Urinary bladder (tissue), 4 donors: Measurements from ENCODE around the gene RSAD2. TPM values are rescaled to one million over a fixed set of nuclear protein-coding genes. Genes with fewer than 3 reads are reported as not detected.

Experiments used
- DNase-seq: peaks from one replicate; pipeline ENCODE4 v3.0.0-alpha.2; 2015; ENCODE audit errors: extremely low spot score
- H3K27ac ChIP-seq: one replicate; pipeline ENCODE4 v1.5.1; 2013; ENCODE audit warnings: low read depth, mild to moderate bottlenecking, moderate library complexity
- H3K36me3 ChIP-seq: one replicate; pipeline ENCODE4 v1.6.1; 2013; ENCODE audit warnings: mild to moderate bottlenecking, moderate library complexity; ENCODE audit not compliant: insufficient read depth
- H3K4me1 ChIP-seq: one replicate; pipeline ENCODE4 v1.6.1; 2013; ENCODE audit warnings: mild to moderate bottlenecking, moderate library complexity; ENCODE audit not compliant: insufficient read depth
- H3K4me3 ChIP-seq: one replicate; pipeline ENCODE4 v1.5.1; 2013; ENCODE audit warnings: low read depth, low read length
- WGBS: extraction: QIAGEN DNeasy Blood & Tissue Kit; methylation state at CpG from one replicate; pipeline ENCODE4 v1.1.7; 2013; 5-methylcytosine and 5-hydroxymethylcytosine counted together
- polyA plus RNA-seq: library from polyadenylated mRNA; stranded (reverse); fragments of 200-250 nt; gene quantifications from one replicate; pipeline ENCODE4 v1.2.3, GENCODE V29; 2013
- total RNA-seq: library from RNA; depleted of rRNA; stranded (reverse); fragments of >200 nt; gene quantifications from one replicate; pipeline ENCODE4 v1.2.3, GENCODE V29; 2014
- donor health status: healthy with polysubstance abuse.
- donor health status: healthy.

Gene RSAD2
- total and polyA plus RNA-seq, 2 donors, result 2.8 to 11.1 TPM

DNA sequence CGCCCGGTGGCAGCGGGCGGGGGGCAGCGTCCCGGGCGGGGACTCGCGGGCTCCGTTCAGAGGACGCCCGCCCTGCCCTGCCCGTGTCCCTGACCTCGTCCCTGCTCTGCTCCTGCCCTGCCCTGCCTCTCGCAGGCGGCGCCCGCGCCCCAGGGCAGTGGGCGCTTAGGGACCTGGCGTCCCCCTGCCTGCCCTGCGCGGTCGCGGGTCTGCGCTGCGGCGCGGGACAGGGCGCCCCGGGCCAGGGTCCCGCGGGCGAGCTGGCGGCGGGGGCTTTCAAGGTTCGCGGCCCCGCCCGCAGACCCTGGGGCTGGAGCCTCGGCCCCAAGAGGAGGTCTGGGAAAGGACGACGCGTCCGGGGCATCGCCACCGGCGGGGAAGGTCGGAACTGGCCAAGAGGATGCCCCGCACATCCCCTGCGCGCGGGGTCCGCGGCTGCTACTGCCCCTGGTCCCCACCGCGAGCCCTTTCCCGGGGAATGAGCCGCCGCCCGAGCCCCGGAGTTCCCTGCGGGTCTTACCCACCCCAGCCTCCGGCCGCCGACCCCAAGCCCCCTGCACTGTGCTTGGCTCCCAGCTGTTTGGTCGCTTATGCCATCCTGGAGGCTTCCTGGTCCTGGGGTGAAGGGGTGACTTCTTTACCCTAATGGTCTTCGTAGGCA is 40.3 kb downstream of the RSAD2 start:
- H3K36me3 ChIP-seq, result no peaks in the 10 kb centered on the region
- peaks cover 2% of the 10 kb centered on the region for H3K4me1 ChIP-seq
- under 1% methylated on average over 59 of the region's 68 CpGs for WGBS
- no peak overlapping the region for H3K27ac ChIP-seq
- peak overlapping the region; percentile 90 for H3K4me3 ChIP-seq
- no peak for DNase-seq

DNA sequence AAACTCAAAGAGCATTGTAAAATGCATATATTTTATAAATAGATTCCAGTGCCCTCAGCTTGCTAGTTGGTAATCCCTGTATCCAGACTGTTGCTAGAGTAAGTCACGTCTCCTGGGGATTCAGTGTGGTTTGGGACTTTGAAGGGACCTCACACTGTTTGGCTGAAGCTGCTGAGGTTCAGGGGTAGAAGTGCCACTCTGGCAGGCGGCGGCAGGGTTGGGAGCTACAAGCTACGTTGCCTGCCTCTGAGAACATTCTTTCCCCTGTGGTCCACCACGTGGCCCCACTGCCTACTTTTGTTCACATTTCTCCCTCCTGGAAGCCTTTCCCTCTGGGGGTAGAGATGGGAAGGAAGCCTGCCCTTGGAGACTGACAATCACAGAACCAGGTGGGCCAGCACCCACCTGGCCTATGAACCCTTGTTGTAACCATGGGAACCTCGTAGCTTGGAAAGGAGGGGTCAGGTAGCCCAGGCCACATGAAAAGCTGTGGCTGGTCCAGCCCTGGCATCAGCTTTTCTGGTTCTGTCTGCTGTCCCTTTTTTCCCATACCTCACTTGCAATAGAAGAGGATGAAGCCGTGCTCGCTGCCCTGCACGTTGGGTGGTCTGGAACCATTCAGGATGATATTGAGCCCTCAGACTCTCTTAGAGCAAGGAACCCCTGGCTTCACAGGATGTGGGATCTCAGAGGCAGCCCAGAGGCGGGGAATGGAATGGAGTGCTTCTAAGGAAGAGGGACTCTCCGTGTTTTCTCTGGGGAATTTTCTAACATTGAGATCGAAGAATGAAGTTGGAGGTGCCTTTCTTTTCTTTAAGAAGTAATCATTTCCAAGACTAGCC is 42.5 kb downstream of the RSAD2 start:
- H3K4me1 ChIP-seq, result peaks cover 2% of the 10 kb centered on the region
- no peak overlapping the region for H3K27ac ChIP-seq
- no peaks in the 10 kb centered on the region for H3K36me3 ChIP-seq
- H3K4me3 ChIP-seq, result no peak overlapping the region
- DNase-seq, result no peak
- 80% methylated on average over 12 of the region's 12 CpGs for WGBS

DNA sequence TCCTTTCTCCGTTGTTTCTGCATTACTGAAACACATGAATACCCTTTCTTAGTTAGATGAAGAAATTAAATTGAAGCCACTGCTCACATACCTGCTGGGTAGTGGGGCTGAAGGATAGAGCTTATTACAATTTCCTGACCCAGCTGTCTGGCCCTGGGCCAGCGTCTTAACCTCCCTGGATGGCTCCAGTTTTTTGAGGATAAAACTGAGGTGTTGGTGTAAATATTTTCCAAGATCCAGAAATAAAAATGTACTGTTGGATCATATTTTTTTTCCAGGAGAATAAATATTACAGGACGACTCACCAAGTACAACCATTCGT is 43.1 kb downstream of the RSAD2 start:
- no peak overlapping the region for H3K27ac ChIP-seq
- no peak for DNase-seq
- peaks cover 2% of the 10 kb centered on the region for H3K4me1 ChIP-seq
- WGBS, result 70% methylated on average over 4 of the region's 4 CpGs
- no peaks in the 10 kb centered on the region for H3K36me3 ChIP-seq
- no peak overlapping the region for H3K4me3 ChIP-seq

DNA sequence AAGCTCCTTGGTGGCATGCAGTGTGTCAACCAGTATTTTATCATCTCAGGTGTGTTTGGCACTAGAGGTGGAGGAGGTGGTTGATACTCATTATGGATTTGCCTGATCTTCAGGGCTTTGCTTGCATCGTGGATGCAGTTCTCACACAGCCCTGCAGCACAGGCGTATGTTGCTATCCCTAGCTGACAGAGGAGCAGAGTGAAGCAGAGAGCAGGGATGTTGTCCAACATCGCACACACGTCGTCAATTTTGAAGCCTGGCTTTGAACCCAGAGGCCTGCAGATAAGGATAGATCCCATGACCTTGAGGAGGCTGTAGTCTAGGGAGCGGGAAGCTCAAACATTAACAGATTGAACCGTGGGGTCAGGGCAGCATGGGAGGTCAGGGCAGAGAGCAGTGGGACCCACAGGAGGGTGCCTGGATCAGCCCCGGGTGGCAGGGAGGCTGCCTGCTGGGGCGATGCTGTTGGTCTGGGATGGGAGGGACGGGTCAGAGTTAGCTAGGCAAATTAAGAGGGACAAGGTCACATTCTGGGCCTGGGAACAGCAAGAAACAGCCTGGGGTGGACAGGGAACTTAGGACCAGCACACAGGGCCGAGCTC is 43.8 kb downstream of the RSAD2 start:
- WGBS, result 74% methylated on average over 11 of the region's 11 CpGs
- peaks cover 2% of the 10 kb centered on the region for H3K4me1 ChIP-seq
- H3K27ac ChIP-seq, result no peak overlapping the region
- H3K4me3 ChIP-seq, result no peak overlapping the region
- no peak for DNase-seq
- H3K36me3 ChIP-seq, result no peaks in the 10 kb centered on the region

- no peak overlapping the region for H3K27ac ChIP-seq
- H3K4me1 ChIP-seq, result peaks cover 2% of the 10 kb centered on the region
- WGBS, result 87% methylated on average over 8 of the region's 8 CpGs
Observed at GRCh38 chr2:6922201-6922656, 44.7 kb downstream of the RSAD2 start.

DNA sequence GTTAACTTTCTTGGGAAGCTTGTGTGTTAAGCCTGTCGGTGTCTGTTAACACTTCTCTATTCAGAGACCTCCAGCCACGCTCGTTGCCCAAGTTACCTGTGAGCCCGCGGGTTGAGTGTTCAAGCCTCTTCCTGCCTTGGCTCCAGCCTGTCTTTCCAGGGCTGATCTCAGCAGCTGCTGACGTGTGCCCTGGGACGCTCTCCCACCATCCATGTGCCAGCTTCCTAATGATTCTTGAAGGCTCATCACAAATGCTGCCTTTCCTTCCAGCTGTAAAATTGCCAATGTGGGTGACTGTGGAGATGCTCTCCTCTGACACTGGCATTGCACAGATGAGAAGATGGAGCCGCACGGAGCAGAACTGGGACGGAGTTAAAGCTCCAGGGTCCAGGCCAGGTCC is 45.7 kb downstream of the RSAD2 start:
- WGBS, result 87% methylated on average over 10 of the region's 10 CpGs
- DNase-seq, result no peak
- H3K27ac ChIP-seq, result no peak overlapping the region
- H3K4me3 ChIP-seq, result no peak overlapping the region
- H3K4me1 ChIP-seq, result no peaks in the 10 kb centered on the region
- H3K36me3 ChIP-seq, result no peaks in the 10 kb centered on the region

More at GRCh38 chr2:6922201-6922656, 44.7 kb downstream of the RSAD2 start:
- DNase-seq, result no peak
- H3K36me3 ChIP-seq, result no peaks in the 10 kb centered on the region
- H3K4me3 ChIP-seq, result no peak overlapping the region

GRCh38 chr2:6924101-6924923 is 46.7 kb downstream of the RSAD2 start:
- no peaks in the 10 kb centered on the region for H3K4me1 ChIP-seq
- WGBS, result 95% methylated on average over 19 of the region's 19 CpGs
- H3K4me3 ChIP-seq, result no peak overlapping the region
- DNase-seq, result no peak
- H3K36me3 ChIP-seq, result no peaks in the 10 kb centered on the region
- no peak overlapping the region for H3K27ac ChIP-seq

DNA sequence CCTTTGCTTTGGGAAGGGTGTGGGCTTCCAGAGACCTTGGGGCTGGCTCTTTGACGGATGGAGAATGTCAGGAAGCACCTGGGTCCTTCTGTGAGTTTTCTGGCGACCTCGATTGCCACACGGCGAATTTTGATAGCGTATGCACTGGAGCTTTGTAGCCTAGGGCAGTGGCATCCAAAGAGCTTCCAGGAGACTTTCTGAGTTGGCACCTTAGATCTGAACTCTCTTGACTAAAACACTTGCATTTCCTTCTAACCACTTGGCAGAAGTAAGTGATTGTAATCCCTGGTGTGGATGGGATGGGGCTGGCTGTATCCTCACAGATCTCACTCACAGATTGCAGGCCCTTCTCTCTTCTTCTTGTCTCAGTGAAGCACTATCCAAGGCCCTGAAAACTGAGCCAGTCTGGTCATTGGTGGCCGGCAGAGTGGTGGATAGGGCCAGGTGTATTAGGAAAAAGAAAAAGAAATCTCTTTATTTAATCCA is 47.4 kb downstream of the RSAD2 start:
- no peaks in the 10 kb centered on the region for H3K4me1 ChIP-seq
- DNase-seq, result no peak
- 82% methylated on average over 7 of the region's 7 CpGs for WGBS
- no peaks in the 10 kb centered on the region for H3K36me3 ChIP-seq
- no peak overlapping the region for H3K27ac ChIP-seq
- no peak overlapping the region for H3K4me3 ChIP-seq

DNA sequence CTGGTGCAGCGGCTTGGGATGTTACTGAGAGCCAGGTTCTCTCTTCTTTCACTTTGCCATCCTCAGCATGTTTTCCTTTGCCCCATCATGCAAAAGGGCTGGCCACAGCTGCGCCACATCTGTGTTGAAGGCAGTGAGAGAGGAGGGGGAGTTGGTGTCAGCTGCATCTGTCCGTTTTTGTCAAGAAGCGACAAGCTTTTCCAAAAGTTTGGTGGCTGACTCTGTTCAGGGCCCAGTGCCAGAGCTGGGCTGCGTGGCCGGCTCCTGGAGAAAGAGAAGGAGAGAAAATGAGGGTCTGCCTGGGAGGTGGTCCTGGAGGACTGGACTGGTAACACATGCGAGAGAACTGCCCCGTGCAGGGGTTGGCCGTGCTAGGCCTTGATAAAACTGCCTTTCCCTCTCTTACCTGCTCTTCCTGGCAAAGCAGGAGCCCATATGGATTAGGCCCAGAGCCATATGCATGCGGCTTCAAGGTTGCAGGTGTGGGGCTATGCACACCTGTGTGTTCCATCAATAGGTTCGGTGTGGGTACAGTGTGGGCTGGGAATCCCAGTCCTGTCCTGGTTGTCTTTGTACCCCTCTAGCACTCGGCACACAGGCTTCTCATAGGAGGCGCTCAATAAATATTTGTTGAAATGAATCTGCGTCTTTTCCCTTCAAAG is 48.6 kb downstream of the RSAD2 start:
- H3K36me3 ChIP-seq, result no peaks in the 10 kb centered on the region
- H3K4me1 ChIP-seq, result no peaks in the 10 kb centered on the region
- H3K4me3 ChIP-seq, result no peak overlapping the region
- 92% methylated on average over 14 of the region's 14 CpGs for WGBS
- H3K27ac ChIP-seq, result no peak overlapping the region
- DNase-seq, result no peak

GRCh38 chr2:6927186-6927585 is 49.6 kb downstream of the RSAD2 start:
- H3K27ac ChIP-seq, result no peak overlapping the region
- DNase-seq, result no peak
- H3K36me3 ChIP-seq, result no peaks in the 10 kb centered on the region
- no peak overlapping the region for H3K4me3 ChIP-seq
- no peaks in the 10 kb centered on the region for H3K4me1 ChIP-seq
- WGBS, result 25% methylated on average over 3 of the region's 3 CpGs

DNA sequence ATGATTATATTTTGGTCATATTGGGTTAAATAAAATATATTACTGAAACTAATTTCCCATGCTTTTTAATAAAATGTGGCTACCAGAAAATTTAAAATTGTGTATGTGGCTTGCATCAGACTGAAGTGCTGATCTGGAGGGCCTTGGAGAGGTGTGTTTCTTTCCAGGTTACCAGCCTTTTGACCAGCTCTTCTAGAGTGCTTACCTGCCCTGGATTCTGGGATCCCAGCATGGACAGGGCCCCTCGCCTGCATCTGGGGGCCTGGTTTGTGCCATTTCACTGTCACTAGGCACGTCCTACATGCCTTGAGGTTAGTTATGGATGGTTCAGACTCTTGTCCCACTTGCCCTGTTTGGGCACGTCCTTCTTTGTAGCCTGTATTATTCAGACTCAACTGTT is 50.2 kb downstream of the RSAD2 start:
- 97% methylated on average over 3 of the region's 3 CpGs for WGBS
- Histone ChIP-seq H3K27ac (no peak overlapping the region), H3K4me1 (no peaks in the 10 kb centered on the region), H3K4me3 (no peak overlapping the region), H3K36me3 (no peaks in the 10 kb centered on the region)
- DNase-seq, result no peak

DNA sequence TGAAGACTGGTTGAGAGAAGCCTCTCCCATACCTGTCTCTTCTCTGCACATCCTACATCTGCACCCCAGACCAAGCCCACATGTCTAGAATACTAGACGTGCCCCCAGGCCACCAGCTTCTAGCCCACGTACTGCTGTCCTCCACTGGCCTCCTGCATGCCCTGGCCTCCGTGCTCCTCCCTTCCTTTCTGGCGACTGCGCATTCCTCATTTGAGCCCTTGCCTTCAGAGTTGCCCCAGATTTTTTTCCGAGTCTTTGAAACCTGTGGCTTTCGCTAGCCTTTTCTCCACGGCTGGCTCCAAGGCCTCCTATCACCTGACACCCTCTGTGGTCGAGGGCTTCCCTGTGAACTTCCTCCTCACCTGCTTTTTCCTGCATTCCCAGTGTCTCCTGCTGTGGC is 50.9 kb downstream of the RSAD2 start:
- Histone ChIP-seq H3K36me3 (no peaks in the 10 kb centered on the region), H3K27ac (no peak overlapping the region), H3K4me3 (no peak overlapping the region), H3K4me1 (no peaks in the 10 kb centered on the region)
- no peak for DNase-seq
- 90% methylated on average over 9 of the region's 9 CpGs for WGBS
